ENCODE results near the gene FGF18.

Gene FGF18

DNA sequence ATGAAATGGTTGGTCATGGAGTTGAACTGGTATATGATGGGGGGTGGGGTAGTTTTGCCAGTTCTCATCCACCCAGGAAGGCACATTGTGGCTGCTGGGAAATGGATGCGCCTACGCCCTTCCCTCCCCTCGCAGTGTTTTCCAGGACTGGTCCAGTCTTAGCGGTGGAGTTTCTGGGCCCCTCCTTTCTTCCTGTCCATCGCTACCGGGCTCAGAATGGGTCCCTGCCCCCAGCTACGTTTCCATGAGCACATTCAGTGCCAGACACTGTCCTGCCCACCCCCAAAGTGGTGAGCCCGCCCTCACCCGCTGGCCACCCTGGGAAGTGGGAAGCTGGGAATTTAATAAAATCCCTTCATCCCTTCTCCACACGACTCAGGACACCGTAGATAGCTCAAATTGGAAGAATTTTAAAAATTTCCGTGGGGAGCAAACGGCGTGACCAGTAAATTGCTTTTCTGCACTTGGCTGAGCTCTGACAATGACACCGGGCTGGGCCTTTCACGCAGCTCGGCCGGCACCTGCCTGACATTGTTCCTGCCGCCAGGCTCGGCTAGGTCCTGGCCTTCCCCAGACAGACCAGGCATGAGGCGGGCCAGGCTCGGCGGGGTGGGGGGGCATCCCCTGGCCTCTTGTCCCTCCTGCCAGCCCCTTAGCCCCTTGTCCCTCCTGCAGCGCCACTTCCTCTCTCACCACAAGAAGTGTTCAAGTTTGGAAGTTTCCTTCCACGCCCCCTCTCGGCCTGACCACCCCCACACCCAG is 3.6 kb downstream of the FGF18 start:
- DNase-seq (ENCODE audit: low read depth) = no peak

DNA sequence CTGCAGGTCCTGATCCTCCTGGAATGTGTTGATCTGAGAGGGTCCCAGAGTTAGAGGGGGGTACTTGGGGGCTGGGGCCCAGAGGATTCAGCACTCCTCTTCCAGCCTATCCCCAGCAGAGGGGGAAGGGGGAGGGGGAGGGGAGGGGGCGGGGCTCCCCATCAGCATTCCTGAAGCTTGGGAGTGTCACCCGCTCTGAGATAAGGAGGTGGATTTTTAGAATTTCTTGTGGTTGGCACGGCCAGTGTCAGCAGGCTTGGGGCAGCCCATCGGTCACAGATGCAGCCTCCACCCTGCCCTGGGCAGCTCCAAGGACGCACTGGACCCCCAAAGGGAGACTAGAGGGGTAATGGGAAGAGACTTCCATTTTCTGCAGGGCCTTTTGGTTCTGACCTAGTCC is 5.3 kb downstream of the FGF18 start:
- no peak for DNase-seq (ENCODE audit: low read depth)

DNA sequence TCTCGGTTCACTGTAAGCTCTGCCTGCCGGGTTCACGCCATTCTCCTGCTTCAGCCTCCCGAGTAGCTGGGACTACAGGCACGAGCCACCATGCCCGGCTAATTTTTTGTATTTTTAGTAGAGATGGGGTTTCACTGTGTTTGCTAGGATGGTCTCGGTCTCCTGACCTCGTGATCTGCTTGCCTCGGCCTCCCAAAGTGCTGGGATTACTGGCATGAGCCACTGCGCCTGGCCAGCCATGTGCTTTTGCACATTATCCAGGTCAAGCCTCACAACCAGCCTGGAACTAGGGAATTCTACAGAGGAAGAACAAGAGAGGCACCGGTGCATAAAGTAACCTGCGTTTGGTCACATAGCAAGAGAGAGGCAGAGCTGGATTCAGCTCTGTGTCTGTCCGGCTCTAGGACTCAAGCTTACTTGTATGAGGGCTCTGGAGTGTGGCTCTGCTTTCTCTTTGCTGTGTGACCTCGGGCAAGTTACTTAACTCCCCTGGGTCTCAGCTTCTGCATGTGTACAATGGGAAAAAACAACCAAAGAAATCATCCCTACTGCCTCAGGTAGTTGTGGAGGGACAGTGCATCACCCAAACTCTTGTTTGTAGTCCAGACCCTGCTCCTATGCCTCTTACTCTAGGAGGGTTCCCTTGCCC is 6.3 kb downstream of the FGF18 start:
- DNase-seq (ENCODE audit: low read depth) = no peak

DNA sequence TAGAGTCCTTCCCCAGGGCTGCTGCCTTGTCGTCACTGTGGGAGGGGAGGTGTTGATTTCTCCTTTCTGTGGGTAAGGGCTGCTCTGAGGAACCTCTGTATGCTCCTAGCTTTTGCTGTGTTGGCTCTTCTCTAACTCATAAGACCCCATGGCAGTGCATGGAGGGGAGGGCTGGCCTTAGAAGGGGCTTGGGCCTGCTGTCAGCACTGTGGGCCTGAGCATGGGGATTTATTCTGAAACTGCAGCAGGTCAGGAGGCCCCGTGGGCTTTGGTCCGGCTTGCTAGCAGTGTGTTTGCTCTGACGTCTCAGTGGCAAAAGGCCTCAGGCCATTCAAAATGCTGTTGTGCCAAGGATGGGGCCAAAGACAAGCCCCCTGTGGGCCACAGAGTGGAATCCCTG is 6.8 kb downstream of the FGF18 start:
- no peak for DNase-seq (ENCODE audit: low read depth)

DNA sequence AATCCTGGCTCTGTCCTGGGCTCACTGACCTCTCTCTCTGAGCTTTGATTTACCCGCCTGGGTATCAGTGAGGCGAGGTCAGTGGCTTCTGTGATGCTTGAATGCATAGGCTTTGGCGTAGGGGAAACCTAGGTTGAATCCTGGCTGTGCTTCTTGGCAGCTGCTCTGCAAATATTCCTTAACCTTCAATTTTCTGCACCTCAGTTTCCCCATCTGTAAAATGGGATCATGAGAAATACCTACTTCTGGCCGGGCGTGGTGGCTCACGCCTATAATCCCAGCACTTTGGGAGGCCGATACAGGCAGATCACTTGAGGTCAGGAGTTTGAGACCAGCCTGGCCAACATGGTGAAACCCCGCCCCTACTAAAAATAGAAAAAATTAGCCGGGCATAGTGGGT is 7.2 kb downstream of the FGF18 start:
- DNase-seq (ENCODE audit: low read depth) = no peak

DNA sequence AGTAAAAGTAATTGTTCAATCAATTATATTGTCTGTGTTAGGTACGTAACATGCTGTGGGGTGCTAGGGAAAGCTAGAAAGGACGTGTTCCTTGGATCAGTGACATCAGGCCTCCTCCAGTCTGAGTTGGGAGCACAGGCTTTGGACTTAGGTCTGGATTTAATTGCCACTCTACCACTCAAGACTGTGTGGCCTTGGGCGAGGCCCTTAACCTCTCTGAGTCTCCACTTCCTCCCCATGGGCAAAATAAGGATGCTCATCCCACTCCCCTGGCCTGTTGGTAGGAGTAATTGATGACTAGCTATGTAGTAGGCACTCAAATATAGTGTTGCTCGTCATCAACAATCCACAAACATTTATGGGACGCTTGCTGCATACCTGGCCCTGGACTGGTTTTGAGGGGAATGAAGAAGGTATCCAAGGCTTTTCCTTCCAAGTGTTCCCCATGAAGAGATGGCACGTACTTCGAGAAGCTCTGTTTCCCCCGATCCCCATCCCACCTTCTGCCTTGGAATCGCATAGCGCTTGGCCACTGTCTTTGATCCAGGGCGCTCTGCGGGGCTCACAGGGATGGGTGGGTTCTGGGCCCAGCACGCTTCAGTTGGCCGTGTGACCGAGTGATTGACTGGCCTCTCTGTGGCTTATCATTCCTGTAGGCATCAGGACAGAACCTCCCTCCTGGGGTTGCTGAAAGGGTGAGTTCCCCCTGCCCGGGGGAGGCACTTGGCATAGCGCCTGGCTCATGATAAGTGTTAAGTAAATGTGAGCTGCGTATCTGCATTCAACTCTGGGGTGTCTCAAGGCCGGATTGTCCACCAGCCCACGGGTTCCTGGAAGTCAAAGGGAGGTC is 8.1 kb downstream of the FGF18 start:
- no peak for DNase-seq (ENCODE audit: low read depth)

DNA sequence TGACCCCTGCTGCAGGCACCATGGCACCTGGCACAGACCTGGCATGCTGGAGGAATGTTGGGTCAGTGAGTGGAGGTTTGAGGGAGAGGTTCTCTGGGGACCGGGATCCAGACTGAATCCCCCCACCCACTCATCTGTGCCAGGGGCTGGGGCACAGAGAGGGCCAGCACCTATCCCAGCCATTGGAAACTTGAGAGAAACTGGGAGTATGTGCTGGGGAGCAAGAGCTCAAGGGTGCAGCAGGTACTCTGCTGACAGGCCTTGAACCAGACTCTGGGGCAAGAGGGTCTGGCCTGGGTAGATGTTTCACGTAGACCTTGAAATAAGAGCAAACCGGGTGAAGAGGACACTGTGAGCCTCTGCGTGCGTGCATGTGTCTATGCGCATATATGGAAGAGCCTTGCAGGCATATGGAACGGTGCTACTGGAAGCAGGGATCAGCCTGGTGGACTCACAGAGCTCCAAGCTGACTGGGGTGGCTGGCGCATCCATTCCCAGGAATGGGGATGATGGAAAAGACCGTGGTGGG is 8.8 kb downstream of the FGF18 start:
- DNase-seq (ENCODE audit: low read depth) = no peak

DNA sequence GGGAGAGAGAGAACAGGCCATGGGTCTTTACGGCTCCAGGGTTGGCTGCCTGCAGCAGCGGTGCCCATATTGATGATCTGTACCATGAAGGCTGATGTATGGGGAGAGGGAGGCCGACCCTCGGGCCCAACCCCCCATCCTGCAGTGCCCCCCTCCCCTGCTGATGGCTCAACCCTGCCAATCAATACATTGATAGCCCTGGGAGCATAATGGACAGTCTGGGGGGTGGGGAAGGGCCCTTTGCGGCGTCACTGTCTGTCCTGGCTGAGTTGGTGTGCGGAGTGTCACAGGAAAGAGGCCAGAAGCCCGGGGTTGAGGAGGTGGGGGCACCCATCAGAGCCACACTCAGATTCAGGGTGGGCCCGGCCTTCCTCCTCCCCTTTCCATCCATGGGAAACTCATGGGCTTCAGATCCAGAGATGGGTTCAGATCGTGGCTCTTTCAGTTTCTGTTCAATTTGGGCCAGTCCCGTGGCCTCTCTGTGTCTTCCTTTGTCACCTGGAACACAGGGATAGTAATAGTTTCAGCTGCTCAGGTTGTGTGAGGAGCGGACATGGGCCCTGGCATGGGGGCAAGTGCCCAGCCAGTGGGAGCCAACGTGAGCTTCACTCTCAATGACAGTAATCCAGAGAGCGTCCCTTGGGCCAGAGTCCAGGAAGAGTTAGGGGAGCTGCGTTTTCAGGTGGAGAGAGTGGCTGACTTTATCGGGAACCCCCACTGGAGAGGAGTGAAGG is 9.5 kb downstream of the FGF18 start:
- DNase-seq (ENCODE audit: low read depth) = no peak

DNA sequence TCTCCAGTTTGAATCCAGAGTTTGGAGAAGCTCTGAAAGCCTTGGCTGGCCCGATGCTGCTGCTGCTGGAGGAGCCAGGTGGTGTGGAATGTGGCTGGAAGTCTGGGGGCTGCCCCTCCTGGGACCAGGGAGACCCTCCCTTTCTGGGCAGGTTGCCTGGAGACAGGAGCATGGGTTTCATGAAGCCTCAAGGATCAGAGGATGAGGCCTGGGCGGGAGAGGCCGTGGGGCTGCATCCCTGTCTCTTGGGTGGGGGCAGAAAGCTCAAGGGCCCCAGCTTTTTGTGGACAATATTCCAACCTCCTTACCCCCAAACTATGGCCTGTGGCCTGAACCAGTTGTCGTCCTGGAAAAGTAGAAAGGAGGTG is 10.1 kb downstream of the FGF18 start:
- DNase-seq (ENCODE audit: low read depth) = no peak

DNA sequence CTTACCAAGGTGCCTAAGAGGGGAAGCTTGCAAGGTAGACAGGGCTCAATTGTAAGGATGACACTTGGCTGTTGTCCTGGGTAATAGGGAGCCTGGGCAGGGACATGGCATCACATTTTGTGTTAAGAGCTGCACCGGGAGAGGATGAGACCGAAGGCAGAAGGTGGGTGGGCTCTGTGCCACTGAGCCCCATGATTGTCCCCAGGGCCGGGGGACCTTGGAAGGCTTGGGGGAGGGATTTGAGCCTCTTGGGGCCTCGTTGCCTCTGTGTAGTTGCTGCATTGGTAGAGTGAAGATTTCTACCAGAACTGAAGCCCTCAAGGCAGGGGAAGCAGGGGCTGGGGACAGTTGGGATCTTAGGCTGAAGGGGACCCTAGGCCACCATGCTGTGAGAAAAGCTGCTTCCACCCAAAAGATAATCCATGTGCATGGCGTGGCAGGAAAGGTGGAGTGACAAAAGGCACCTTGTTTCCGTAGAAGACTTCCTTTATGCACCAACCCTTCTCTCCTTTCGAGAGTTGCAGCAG is 11.9 kb downstream of the FGF18 start:
- no peak for DNase-seq (ENCODE audit: low read depth)

DNA sequence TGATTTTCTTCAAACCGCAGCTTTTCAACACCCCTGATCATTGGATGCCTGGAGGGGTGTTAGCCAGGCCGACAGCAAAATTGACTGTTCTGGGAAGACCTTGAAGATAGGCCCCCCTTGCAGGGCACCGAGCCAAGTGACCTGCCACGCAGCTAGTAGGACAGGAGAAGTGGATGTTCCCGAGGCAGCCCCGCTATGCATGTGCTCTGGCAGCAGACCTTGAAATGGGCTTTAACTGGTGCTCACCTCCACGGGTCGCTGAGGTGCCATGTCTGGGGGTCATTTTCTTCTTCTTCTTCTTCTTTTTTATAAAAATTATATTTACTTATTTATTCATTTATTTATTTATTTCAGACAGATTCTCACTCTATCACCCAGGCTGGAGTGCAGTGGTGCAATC is 12.6 kb downstream of the FGF18 start:
- no peak for DNase-seq (ENCODE audit: low read depth)

DNA sequence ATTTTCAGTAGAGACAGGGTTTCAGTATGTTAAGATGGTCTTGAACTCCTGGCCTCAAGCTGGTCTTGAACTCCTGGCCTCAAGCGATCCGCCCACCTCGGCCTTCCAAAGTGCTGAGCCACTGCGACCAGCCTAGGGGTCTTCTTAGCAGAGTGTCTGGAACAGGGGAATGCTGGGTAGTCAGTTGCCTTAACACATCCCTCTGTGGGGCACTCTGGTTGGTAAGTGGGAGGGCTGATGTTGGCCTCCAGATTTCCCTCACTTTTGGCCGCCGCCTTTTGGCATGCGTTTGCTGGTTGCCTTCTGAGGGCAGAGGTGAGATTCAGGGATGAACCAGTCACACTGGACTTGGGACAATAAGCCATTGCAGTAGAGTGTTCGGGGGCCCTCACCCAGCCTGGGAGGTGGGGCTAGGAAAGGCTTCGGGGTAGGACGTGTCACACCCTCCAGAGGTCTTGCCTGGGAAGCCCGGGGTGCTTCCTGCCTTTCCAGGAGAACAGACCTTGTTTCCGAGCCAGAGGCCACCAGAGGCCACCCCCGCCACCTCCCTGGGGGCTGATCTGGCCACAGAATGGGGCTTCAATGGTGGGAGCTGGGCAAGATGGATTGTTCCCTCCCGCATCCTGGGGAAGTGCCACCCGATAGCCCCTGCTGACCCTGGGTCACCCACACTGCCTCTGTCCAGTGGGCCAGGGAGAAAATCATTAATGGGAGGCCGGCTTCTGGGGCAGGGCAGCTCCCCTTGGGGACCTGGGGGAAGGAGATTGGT is 13.3 kb downstream of the FGF18 start:
- no peak for DNase-seq (ENCODE audit: low read depth)

DNA sequence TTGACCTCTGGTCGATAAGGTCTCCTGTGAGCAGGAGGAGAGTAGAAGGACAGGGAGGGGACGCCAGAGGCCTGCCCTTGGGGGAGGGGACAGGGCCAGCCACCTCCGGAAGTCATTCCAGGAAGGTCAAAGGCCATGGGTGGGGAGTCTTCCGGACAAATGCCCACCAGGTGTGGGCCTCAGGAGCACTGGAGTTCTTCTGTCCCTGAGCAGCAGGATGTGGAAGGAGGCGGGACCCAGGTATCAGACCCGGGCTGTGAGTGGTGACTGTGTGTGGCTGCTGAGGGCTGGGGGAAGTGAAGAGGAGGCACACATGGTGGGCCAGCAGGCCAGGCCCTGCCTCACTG is 13.9 kb downstream of the FGF18 start:
- no peak for DNase-seq (ENCODE audit: low read depth)

DNA sequence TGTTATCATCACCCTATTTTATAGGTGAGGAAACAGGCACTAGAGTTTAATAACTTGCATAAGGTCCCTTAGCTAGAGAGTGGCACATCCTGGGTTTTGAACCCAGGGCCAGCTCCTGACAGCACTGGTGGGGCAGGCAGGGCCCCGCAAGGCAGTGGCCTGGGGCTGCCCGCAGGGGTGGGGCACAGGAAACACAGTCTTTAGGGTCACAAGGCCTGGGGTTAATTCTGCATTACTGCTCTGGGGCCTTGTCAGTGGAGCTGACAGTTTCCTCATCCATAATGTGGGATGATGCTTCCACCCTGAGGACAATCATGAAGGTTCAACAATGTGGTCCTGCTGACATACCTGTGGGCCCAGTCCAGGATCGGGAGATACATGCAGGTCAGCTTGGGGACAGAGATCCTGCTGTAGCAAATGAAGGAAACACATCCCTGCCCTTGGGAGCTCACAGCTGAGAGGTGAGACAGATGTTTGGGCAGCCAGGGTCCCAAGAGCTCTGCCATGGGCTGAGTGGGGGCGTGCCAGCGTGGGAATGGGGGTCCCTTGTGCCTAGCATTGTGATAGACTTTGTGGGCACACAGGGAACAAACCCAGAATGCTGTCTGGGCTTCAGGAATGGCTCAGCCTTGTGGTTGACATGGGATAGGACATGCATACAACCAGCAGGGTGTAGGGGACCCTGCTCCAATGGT is 14.7 kb downstream of the FGF18 start:
- DNase-seq (ENCODE audit: low read depth) = no peak

DNA sequence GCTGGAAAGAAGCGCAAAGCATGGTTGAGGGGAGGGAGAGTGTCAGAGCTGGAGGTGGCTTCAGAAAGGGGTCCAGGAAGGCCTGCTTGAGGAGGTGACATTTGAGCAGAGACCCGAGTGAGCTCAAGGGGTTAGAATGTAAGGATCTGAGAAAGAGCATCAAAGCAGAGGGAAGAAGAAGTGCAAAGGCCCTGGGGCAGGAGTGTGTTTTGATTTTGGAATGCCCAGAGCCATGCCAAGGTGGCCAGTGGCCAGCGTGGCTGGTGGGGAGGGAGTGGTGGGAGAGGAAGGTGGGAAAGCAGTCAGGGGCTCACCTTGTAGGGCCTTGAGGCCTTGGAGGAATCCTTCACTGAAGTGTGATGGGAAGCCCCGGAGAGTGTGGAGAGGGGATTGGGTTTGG is 15.4 kb downstream of the FGF18 start:
- DNase-seq (ENCODE audit: low read depth) = no peak

DNA sequence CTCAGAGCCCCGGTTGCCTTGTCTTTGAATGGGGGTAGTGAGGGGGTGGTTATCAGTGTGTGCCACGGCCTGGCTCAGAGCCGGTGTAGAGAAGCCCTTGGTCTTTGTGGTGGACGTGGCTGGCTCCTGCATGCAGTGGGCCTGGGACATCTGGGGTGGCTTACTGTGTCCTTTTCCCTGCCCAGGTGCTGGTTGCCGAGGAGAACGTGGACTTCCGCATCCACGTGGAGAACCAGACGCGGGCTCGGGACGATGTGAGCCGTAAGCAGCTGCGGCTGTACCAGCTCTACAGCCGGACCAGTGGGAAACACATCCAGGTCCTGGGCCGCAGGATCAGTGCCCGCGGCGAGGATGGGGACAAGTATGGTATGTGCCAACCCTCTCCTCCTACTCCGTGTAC is 16.5 kb downstream of the FGF18 start:
- DNase-seq (ENCODE audit: low read depth) = no peak

DNA sequence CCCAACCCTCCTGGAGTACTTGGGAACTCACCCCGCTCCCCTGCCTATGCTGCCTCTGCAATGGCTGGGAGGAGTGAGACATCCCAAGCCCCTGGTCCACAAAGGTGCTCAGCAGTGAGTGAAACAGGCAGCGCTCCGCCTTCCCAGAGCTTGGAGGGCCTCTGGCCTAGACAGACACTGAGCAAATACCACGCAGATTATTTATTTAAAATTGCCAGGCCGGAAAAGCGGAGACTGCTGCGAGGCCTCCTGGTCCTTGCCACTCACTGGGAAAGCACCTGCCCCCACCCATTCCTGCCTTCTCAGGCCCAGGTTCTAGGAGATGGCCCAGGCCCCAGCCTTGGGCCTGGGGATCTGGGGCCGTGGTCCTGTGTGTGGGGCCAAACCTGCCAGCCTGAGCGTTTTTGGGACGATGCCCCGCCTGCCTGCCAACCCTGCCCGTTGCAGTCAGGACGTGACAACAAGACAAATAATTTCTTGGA is 17.4 kb downstream of the FGF18 start:
- DNase-seq (ENCODE audit: low read depth) = no peak

DNA sequence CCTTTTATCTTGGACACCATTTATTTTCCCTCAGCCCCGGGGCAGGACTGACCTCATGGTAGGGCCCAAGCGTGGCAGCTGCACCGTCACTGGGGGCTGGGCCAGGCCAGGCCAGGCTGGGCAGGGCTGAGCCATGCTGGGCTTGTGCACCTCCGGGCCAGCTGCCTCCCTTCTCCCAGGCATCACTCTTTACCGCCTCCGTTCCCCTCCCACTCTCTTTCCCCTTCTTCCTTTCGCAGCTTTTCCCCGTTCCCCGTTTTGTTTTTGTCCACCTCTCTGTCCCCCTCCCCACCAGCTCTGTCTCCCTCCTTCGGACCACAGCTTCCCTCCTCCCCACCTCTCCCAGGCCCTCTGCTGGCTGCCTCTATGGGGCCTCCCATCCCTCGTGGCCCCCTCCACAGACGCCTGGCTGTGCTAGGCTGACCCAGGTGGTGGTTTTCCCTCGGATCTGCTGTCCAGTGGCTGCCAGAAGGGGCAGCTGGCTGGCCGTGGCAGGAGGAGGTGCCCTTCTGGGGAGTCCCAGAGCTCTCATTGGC is 17.9 kb downstream of the FGF18 start:
- no peak for DNase-seq (ENCODE audit: low read depth)

DNA sequence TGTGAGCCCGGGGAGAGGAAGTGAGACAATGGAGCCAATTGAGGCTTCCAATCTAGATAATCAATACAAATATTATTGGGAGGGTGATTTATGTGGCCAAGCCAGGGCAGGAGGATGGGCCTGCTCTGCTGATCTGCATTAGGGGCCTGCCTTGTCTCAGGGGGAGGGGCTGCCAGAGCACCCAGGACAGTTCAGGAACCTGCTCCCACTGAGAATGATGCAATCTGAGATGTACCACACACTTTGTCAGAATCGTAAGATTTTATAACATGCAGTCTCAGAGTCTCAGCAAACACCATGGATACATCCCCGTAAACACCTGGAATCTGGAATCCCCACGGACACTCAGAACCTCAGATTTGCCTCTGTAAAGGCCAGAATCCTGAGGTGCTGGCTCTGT is 19.3 kb downstream of the FGF18 start:
- DNase-seq (ENCODE audit: low read depth) = no peak

DNA sequence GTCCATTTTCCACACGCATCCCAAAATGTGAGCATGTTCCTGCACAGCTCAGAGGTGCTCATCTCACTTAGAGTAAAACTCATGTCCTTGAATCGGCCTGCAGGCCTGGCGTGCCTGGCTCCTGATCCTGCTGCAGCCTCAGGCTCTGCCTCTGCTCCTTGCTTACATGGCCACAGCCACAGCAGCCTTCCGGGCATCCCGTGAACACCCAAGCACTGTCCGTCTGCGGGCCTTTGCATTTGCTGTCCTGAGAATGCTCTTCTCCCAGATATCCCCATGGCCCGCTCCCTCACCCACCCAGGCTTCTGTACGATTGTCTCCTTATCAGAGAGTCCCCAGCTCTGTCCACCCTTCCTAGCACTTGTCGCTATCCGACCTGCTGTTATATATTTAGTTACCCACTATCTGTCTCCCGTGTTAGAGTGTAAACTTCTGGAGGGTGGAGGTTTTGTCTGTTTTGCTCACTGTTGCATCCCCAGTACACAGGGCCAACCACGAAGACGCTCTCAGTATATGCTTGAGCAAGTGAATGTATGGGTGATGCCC is 21.9 kb downstream of the FGF18 start:
- DNase-seq (ENCODE audit: low read depth) = no peak
